Activated naive CD4-positive, alpha-beta T cell treated with anti-CD3 and anti-CD28 coated beads for 36 hours (primary cell): ENCODE data around the gene SERPINE2. TPM values are rescaled to one million over a fixed set of nuclear protein-coding genes. Genes with fewer than 3 reads are reported as not detected.
"Not testable (repeated sequence)": the region's sequence is repeated elsewhere in the genome, so short reads cannot be mapped to it uniquely, and the experiment has no call there.

Source experiments
- CTCF ChIA-PET: fragments of 350-600 bp; sonication (Branson Sonifier 250); formaldehyde crosslinking; loops from one replicate; lab custom pipeline; 2021; ENCODE audit warnings: antibody characterized with exemption; lab: Charles Lee
- DNase-seq: peaks from one replicate; pipeline ENCODE4 v3.0.0-alpha.2; 2020
- H3K27ac Mint-ChIP-seq: one replicate; pipeline ENCODE4 v1.8.0; 2021; ENCODE audit warnings: mild to moderate bottlenecking, mixed read lengths
- H3K27me3 Mint-ChIP-seq: one replicate; pipeline ENCODE4 v1.8.0; 2021; ENCODE audit warnings: low read depth, mixed read lengths
- H3K36me3 Mint-ChIP-seq: one replicate; pipeline ENCODE4 v1.8.0; 2021; ENCODE audit warnings: low read depth, mixed read lengths
- H3K4me1 Mint-ChIP-seq: one replicate; pipeline ENCODE4 v1.8.0; 2021; ENCODE audit warnings: low read depth, mixed read lengths
- H3K4me3 Mint-ChIP-seq: one replicate; pipeline ENCODE4 v1.8.0; 2021; ENCODE audit warnings: mild to moderate bottlenecking, moderate library complexity, mixed read lengths
- H3K9me3 Mint-ChIP-seq: one replicate; pipeline ENCODE4 v1.8.0; 2021; ENCODE audit warnings: mixed read lengths
- intact Hi-C: fragments of 100-400 bp; cut with micrococcal nuclease; formaldehyde crosslinking; loops from one replicate; pipeline ENCODE4 v1.15.1; 2023
- total RNA-seq, 2 experiments: library from RNA; stranded (reverse); gene quantifications; one replicate each; pipeline ENCODE4 v1.2.3, GENCODE V29; 2021

Gene SERPINE2
- total RNA-seq, 2 experiments from 2014 or later, result 64.6 to 69.5 TPM

DNA sequence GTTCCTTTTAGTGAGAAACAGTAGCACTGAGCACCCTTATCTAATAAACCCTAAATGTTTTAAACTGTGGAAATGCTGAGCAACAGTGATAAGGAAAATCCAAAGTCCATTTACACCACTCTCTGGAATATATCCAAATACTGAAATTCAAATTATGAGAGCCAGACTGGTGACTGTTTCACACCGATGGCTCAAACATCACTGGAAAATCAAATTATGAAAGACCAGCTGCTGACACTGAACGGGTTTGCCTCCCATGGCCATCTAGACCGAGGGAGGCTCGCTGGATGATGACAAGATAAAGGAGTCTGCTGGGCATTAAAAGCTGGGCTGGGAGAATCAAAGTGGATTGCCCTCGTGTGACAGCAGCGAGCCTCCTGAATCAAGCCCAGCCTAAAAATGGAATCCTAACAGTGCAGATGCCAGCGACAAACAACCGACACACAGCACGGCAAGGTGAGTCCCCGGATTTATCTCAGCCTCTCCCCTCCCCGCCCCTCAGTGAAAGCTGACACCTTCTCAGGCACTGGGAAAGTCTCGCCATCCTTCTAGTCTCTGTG is 30.3 kb downstream of the SERPINE2 start:
- DNase-seq, result no peak
- CTCF ChIA-PET, result interaction anchor here (4.3 kb wide), 1 partner anchor 15 kb away, joined by 20 read pairs; no protein-coding TSS in a partner anchor
- intact Hi-C loops, result no loop called here
- H3K36me3 Mint-ChIP-seq, result no peaks in the 10 kb centered on the region
- peaks cover 8% of the 10 kb centered on the region for H3K4me1 Mint-ChIP-seq
- H3K27ac Mint-ChIP-seq, result no peak overlapping the region
- H3K9me3 Mint-ChIP-seq, result no peaks in the 10 kb centered on the region
- H3K4me3 Mint-ChIP-seq, result no peak overlapping the region
- no peaks in the 10 kb centered on the region for H3K27me3 Mint-ChIP-seq

DNA sequence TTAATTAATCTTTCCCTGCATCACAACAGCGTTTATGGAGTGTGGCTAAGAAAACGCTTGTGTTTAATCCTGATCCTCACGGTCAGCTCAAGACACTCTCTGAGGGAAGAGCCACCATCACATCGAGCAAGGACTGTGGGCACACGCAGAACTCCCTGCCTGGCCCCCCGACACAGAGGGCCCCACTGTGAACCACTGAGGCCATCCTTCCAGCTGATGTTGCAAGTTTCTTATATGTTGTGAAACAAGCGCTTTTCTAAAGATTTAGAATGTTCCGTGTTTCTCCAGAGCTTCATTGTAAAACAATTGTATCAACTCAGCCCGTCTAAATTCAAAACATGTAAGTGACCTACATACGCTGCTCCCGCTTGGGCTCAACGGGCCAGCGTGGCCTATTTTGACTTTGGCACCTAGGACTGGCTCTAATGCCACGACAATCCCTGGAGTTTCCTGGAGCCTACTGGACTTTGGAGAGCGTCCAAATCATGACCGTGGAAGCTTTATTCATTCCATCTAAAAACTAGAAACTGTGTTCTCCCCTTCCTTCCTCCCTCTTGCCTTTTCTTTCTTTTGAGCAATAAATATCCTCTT is 34.9 kb downstream of the SERPINE2 start:
- Mint-ChIP-seq H3K9me3 (no peaks in the 10 kb centered on the region), H3K36me3 (peaks cover 21% of the 10 kb centered on the region), H3K4me3 (no peak overlapping the region), H3K27ac (no peak overlapping the region), H3K27me3 (no peaks in the 10 kb centered on the region), H3K4me1 (no peaks in the 10 kb centered on the region)
- CTCF ChIA-PET, result interaction anchor here (1.2 to 1.5 kb wide), 2 partner anchors 9 to 11 kb away, joined by 6 to 7 read pairs; no protein-coding TSS in a partner anchor
- DNase-seq, result no peak
- intact Hi-C loops, result no loop called here

DNA sequence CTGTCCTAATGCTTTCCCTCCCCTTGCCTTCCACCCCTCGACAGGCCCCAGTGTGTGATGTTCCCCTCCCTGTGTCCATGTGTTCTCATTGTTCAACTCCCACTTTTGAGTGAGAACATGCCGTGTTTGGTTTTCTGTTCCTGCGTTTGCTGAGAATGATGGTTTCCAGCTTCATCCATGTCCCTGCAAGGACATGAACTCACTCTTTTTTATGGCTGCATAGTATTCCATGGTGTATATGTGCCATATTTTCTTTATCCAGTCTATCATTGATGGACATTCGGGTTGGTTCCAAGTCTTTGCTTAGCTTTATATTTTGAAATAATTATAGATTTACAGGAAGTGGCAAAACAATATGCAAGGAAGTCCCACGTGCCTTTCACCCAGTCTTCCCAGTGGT is 38.4 kb downstream of the SERPINE2 start:
- CTCF ChIA-PET, H3K27ac Mint-ChIP-seq, intact Hi-C loops, H3K9me3 Mint-ChIP-seq, DNase-seq, H3K4me3 Mint-ChIP-seq, H3K27me3 Mint-ChIP-seq: not testable (repeated sequence)
- peaks cover 32% of the 10 kb centered on the region for H3K36me3 Mint-ChIP-seq
- peaks cover 10% of the 10 kb centered on the region for H3K4me1 Mint-ChIP-seq

DNA sequence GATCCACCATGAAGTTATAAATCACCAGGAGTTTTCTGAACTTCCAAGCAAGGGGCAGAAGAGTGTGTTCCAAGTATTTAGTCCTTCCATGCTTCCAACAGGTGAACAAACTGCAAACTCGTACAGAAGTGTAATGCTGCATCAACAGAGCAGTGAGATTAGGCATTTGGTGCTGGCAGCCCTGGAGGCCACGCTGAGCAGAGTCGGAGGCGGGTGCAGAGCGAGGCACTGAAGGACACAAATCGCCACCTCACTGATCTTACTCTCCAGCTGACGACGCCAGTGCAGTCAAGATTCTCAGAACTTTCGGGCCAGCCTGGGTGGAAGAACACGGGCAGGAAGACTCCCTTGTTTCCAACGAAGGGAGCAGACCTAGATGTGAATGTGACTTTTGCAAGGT is 39.2 kb downstream of the SERPINE2 start:
- Mint-ChIP-seq H3K9me3 (no peaks in the 10 kb centered on the region), H3K27me3 (no peaks in the 10 kb centered on the region), H3K4me3 (no peak overlapping the region), H3K36me3 (peaks cover 36% of the 10 kb centered on the region), H3K4me1 (peaks cover 18% of the 10 kb centered on the region), H3K27ac (no peak overlapping the region)
- intact Hi-C loops, result no loop called here
- CTCF ChIA-PET, result no interaction called here
- DNase-seq, result no peak

DNA sequence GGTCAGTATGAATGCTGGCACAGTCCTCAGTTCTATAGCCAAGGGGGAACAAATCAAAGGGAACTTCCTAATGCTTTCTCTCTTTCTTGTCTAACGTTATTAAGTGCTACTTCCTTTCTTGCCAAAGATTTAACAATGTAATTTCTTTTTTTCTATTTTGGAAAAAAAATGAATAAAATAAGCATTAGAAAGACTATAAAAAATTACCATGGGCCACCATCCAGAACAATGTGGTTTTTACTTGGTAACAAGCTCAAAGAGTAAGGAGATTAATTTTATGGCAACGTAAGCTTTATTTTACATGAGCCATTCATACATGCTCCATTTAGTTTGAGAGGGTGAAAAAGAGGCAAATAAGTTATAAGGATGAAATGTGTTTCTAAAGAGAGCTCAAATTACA is 40.1 kb downstream of the SERPINE2 start:
- peaks cover 36% of the 10 kb centered on the region for H3K36me3 Mint-ChIP-seq
- H3K27ac Mint-ChIP-seq, result no peak overlapping the region
- H3K4me1 Mint-ChIP-seq, result peaks cover 27% of the 10 kb centered on the region
- H3K27me3 Mint-ChIP-seq, result no peaks in the 10 kb centered on the region
- DNase-seq, result no peak
- CTCF ChIA-PET, result interaction anchor here (0.6 to 0.9 kb wide), 2 partner anchors 44 to 1950 kb away, joined by 3 read pairs; no protein-coding TSS in a partner anchor
- no peaks in the 10 kb centered on the region for H3K9me3 Mint-ChIP-seq
- H3K4me3 Mint-ChIP-seq, result no peak overlapping the region
- intact Hi-C loops, result no loop called here

GRCh38 chr2:223997938-223998337 is 41.1 kb downstream of the SERPINE2 start:
- Mint-ChIP-seq H3K9me3 (no peaks in the 10 kb centered on the region), H3K4me3 (no peak overlapping the region), H3K27ac (no peak overlapping the region), H3K36me3 (peaks cover 36% of the 10 kb centered on the region), H3K4me1 (peaks cover 31% of the 10 kb centered on the region), H3K27me3 (no peaks in the 10 kb centered on the region)
- CTCF ChIA-PET, result no interaction called here
- intact Hi-C loops, result no loop called here
- no peak for DNase-seq

- peak overlapping the region; percentile 79 for H3K27ac Mint-ChIP-seq
- no peaks in the 10 kb centered on the region for H3K9me3 Mint-ChIP-seq
- H3K27me3 Mint-ChIP-seq, result no peaks in the 10 kb centered on the region
- CTCF ChIA-PET, result interaction anchor here (0.6 to 1.0 kb wide), 3 partner anchors 25 to 291 kb away, joined by 3 to 7 read pairs (median 3); no protein-coding TSS in a partner anchor
- DNase-seq, result no peak
- intact Hi-C loops, result no loop called here
- peaks cover 36% of the 10 kb centered on the region for H3K36me3 Mint-ChIP-seq
- peaks cover 31% of the 10 kb centered on the region for H3K4me1 Mint-ChIP-seq
- H3K4me3 Mint-ChIP-seq, result no peak overlapping the region
These were observed 42.7 kb downstream of the SERPINE2 start for GRCh38 chr2:223996391-223996790.

DNA sequence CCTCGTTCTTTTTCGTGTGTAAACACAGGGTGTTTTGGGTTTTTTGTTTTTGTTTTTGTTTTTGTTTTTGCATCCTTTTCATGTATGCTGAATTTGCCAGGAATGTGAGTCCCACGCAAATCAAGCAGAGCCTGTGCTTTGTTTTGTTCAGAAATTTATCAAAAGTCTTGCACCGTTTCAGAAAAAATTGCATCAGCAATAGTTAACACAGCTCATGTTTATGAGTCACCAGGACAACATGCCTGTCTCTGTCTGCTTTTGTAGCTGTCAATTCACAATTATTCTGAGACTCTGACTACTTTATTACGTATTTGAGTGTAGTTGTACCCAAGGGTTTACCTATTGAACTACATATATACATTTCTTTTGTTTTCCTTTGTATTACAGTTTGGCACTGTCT is 43.5 kb downstream of the SERPINE2 start:
- no peak for DNase-seq
- H3K27ac Mint-ChIP-seq, result peak overlapping the region; percentile 94
- no peaks in the 10 kb centered on the region for H3K27me3 Mint-ChIP-seq
- no peaks in the 10 kb centered on the region for H3K9me3 Mint-ChIP-seq
- intact Hi-C loops, result loop anchor here (1.0 kb wide), 2 partner anchors 31 to 38 kb away; partner anchors contain the start of gene MRPL44
- H3K4me1 Mint-ChIP-seq, result peaks cover 31% of the 10 kb centered on the region
- H3K36me3 Mint-ChIP-seq, result peaks cover 30% of the 10 kb centered on the region
- CTCF ChIA-PET, result interaction anchor here (1.2 to 5.2 kb wide), 5 partner anchors 9 to 288 kb away, joined by 6 to 111 read pairs (median 59); no protein-coding TSS in a partner anchor
- H3K4me3 Mint-ChIP-seq, result no peak overlapping the region

DNA sequence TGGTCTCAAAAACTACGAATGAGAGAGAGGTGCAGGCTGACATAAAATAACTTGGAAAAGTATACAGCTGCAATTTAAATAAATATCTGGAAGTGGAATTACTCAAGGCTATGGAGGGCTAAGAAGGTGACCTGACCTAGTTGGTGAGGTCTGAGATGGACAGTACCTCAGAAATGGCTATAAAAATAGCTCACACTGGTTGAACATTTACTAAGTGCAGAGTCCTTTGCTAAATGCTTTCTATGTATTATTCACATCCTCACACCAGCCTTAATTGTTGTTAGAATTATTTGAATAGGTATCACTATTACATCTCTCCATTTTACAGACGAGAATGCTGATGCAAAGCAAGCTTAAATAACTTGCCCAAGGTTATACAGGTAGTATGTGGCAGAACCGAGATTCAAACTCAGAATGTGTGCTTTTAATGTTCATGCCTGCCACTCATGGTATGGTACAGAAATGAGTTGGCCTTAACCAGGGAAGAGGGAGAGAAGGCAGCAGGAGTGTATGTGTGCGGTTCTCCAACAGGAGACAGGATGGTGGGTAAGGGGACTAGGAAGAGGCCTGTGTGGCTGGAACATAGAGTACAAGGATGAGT is 44.4 kb downstream of the SERPINE2 start:
- CTCF ChIA-PET, result interaction anchor here (0.6 to 5.2 kb wide), 27 partner anchors 10 to 313 kb away, joined by 3 to 111 read pairs (median 6); partner anchors contain the start of genes MRPL44 and SERPINE2
- no peak overlapping the region for H3K4me3 Mint-ChIP-seq
- peak overlapping the region; percentile 94 for H3K27ac Mint-ChIP-seq
- peaks cover 31% of the 10 kb centered on the region for H3K4me1 Mint-ChIP-seq
- intact Hi-C loops, result loop anchor here (1.0 to 5.0 kb wide), 3 partner anchors 32 to 373 kb away; partner anchors contain the start of gene MRPL44
- H3K9me3 Mint-ChIP-seq, result no peaks in the 10 kb centered on the region
- H3K27me3 Mint-ChIP-seq, result no peaks in the 10 kb centered on the region
- DNase-seq, result peak; percentile 20
- peaks cover 23% of the 10 kb centered on the region for H3K36me3 Mint-ChIP-seq

- intact Hi-C loops, result loop anchor here (1.0 to 5.0 kb wide), 6 partner anchors 23 to 374 kb away; partner anchors contain the start of gene SERPINE2
- H3K27me3 Mint-ChIP-seq, result no peaks in the 10 kb centered on the region
- CTCF ChIA-PET, result interaction anchor here (0.6 to 5.2 kb wide), 61 partner anchors 9 to 332 kb away, joined by 3 to 111 read pairs (median 5); partner anchors contain the start of genes MRPL44 and SERPINE2
- DNase-seq, result peak; percentile 82
- peak overlapping the region; percentile 3 for H3K27ac Mint-ChIP-seq
- H3K4me3 Mint-ChIP-seq, result no peak overlapping the region
- H3K36me3 Mint-ChIP-seq, result peaks cover 24% of the 10 kb centered on the region
- no peaks in the 10 kb centered on the region for H3K9me3 Mint-ChIP-seq
- H3K4me1 Mint-ChIP-seq, result peaks cover 31% of the 10 kb centered on the region
These were observed 45.4 kb downstream of the SERPINE2 start for GRCh38 chr2:223993634-223994232.

GRCh38 chr2:223991611-223992010 is 47.5 kb downstream of the SERPINE2 start:
- Mint-ChIP-seq H3K4me1 (peaks cover 30% of the 10 kb centered on the region), H3K27ac (no peak overlapping the region), H3K9me3 (no peaks in the 10 kb centered on the region), H3K36me3 (peaks cover 18% of the 10 kb centered on the region), H3K27me3 (no peaks in the 10 kb centered on the region), H3K4me3 (no peak overlapping the region)
- DNase-seq, result no peak
- intact Hi-C loops, result loop anchor here (2.0 to 5.0 kb wide), 2 partner anchors 151 to 376 kb away; no protein-coding TSS in a partner anchor
- CTCF ChIA-PET, result interaction anchor here (0.7 to 5.2 kb wide), 5 partner anchors 21 to 296 kb away, joined by 3 to 111 read pairs (median 48); no protein-coding TSS in a partner anchor

DNA sequence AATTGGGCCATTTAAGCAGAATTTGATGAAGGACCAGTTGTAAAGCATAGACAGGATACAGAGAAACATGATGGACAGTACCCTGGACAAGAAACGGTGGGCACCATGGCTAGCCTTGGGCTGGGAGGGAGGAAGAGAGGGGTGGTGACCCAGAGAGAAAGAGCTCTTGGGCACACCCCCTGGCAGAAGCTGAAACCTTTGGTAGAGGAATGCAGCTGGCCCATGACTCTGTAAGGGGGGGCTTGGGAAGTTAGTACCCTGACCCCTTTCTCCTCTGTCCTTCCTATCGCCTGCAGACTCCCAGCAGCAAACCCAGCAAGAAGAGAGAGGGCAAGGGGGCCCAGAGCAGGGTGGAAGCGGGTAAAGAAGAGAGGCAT is 49.2 kb downstream of the SERPINE2 start:
- no peaks in the 10 kb centered on the region for H3K27me3 Mint-ChIP-seq
- H3K36me3 Mint-ChIP-seq, result peaks cover 12% of the 10 kb centered on the region
- intact Hi-C loops, result loop anchor here (5.0 kb wide), 1 partner anchor 377 kb away; no protein-coding TSS in a partner anchor
- no peak for DNase-seq
- peaks cover 13% of the 10 kb centered on the region for H3K4me1 Mint-ChIP-seq
- no peak overlapping the region for H3K27ac Mint-ChIP-seq
- no peak overlapping the region for H3K4me3 Mint-ChIP-seq
- CTCF ChIA-PET, result interaction anchor here (0.5 to 4.5 kb wide), 2 partner anchors 20 to 293 kb away, joined by 3 to 19 read pairs; no protein-coding TSS in a partner anchor
- no peaks in the 10 kb centered on the region for H3K9me3 Mint-ChIP-seq
